Parathyroid adenoma (tissue), 2 donors: ENCODE measurements around the gene CFAP97D1.

Experiments used
- H2AFZ ChIP-seq: fragments of 300-600 bp; sonication (generic); one replicate; pipeline ENCODE4 v1.7.0; 2017; ENCODE audit warnings: antibody characterized with exemption, mild to moderate bottlenecking
- H3K27ac ChIP-seq: fragments of 300-600 bp; sonication (generic); one replicate; pipeline ENCODE4 v1.7.0; 2017
- H3K27me3 ChIP-seq: fragments of 300-600 bp; sonication (generic); one replicate; pipeline ENCODE4 v1.7.0; 2017; ENCODE audit warnings: low read length; ENCODE audit not compliant: control insufficient read depth, insufficient read depth
- H3K36me3 ChIP-seq: fragments of 300-600 bp; sonication (generic); one replicate; pipeline ENCODE4 v1.7.0; 2017; ENCODE audit warnings: low read length; ENCODE audit not compliant: control insufficient read depth, insufficient read depth
- H3K4me1 ChIP-seq: fragments of 300-600 bp; sonication (generic); one replicate; pipeline ENCODE4 v1.7.0; 2017; ENCODE audit warnings: control low read depth
- H3K4me2 ChIP-seq: fragments of 300-600 bp; sonication (generic); one replicate; pipeline ENCODE4 v1.7.0; 2017; ENCODE audit warnings: low read length
- H3K4me3 ChIP-seq: fragments of 300-600 bp; sonication (generic); one replicate; pipeline ENCODE4 v1.7.0; 2017; ENCODE audit warnings: low read depth, low read length
- H3K79me2 ChIP-seq: fragments of 300-600 bp; sonication (generic); one replicate; pipeline ENCODE4 v1.7.0; 2017; ENCODE audit warnings: control low read depth
- H3K9ac ChIP-seq: fragments of 300-600 bp; sonication (generic); one replicate; pipeline ENCODE4 v1.7.0; 2017; ENCODE audit warnings: mild to moderate bottlenecking
- H3K9me3 ChIP-seq: fragments of 300-600 bp; sonication (generic); one replicate; pipeline ENCODE4 v1.7.0; 2017; ENCODE audit warnings: low read length; ENCODE audit not compliant: control insufficient read depth
- TF ChIP-seq, protein P1 (sequence below): fragments of 300-600 bp; sonication (generic); IDR thresholded peaks from one replicate; pipeline ENCODE4 v1.7.0; 2017; ENCODE audit warnings: antibody characterized with exemption, mild to moderate bottlenecking
- donor health status: primary hyperparathyroidism.

Gene CFAP97D1

GRCh38 chr17:43737722-43738121, 42.5 kb upstream of the CFAP97D1 start:
- TF ChIP-seq, protein P1, sequence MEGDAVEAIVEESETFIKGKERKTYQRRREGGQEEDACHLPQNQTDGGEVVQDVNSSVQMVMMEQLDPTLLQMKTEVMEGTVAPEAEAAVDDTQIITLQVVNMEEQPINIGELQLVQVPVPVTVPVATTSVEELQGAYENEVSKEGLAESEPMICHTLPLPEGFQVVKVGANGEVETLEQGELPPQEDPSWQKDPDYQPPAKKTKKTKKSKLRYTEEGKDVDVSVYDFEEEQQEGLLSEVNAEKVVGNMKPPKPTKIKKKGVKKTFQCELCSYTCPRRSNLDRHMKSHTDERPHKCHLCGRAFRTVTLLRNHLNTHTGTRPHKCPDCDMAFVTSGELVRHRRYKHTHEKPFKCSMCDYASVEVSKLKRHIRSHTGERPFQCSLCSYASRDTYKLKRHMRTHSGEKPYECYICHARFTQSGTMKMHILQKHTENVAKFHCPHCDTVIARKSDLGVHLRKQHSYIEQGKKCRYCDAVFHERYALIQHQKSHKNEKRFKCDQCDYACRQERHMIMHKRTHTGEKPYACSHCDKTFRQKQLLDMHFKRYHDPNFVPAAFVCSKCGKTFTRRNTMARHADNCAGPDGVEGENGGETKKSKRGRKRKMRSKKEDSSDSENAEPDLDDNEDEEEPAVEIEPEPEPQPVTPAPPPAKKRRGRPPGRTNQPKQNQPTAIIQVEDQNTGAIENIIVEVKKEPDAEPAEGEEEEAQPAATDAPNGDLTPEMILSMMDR = no peak
- no peaks in the 10 kb centered on the region for H3K9me3 ChIP-seq
- H3K27me3 ChIP-seq = no peaks in the 10 kb centered on the region
- H3K4me2 ChIP-seq = no peak overlapping the region
- no peak overlapping the region for H3K4me3 ChIP-seq
- H3K36me3 ChIP-seq = no peaks in the 10 kb centered on the region
- H3K27ac ChIP-seq = no peak overlapping the region
- H3K9ac ChIP-seq = no peak overlapping the region
- H3K79me2 ChIP-seq = no peaks in the 10 kb centered on the region
- no peaks in the 10 kb centered on the region for H3K4me1 ChIP-seq
- no peak overlapping the region for H2AFZ ChIP-seq

GRCh38 chr17:43740541-43740940, 39.7 kb upstream of the CFAP97D1 start:
- no peak overlapping the region for H3K27ac ChIP-seq
- no peak overlapping the region for H3K4me3 ChIP-seq
- TF ChIP-seq, protein P1 = no peak
- H3K4me1 ChIP-seq = no peaks in the 10 kb centered on the region
- H3K9me3 ChIP-seq = no peaks in the 10 kb centered on the region
- no peaks in the 10 kb centered on the region for H3K27me3 ChIP-seq
- H3K9ac ChIP-seq = no peak overlapping the region
- no peak overlapping the region for H2AFZ ChIP-seq
- H3K79me2 ChIP-seq = no peaks in the 10 kb centered on the region
- no peak overlapping the region for H3K4me2 ChIP-seq
- no peaks in the 10 kb centered on the region for H3K36me3 ChIP-seq

DNA sequence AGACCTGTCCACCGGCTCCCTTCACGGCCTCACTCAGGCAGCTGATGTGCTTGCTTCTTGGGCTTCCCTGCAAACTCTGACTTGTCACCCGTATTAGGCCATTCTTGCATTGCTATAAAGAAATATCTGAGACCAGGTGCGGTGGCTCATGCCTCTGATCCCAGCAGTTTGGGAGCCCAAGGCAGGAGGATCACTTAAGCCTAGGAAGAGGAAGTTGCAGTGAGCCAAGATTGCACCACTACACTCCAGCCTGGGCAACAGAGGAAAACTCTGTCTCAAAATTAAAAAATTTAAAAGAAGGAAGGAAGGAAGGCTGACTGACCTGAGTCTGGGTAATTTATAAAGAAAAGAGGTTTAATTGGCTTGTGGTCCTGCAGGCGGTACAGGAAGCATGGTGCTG, 38.6 kb upstream of the CFAP97D1 start:
- Histone ChIP-seq H3K36me3 (no peaks in the 10 kb centered on the region), H3K9ac (no peak overlapping the region), H3K4me1 (no peaks in the 10 kb centered on the region), H3K4me2 (no peak overlapping the region), H3K4me3 (no peak overlapping the region), H3K27ac (no peak overlapping the region), H2AFZ (no peak overlapping the region), H3K27me3 (no peaks in the 10 kb centered on the region), H3K79me2 (no peaks in the 10 kb centered on the region), H3K9me3 (no peaks in the 10 kb centered on the region)
- TF ChIP-seq, protein P1 = no peak

DNA sequence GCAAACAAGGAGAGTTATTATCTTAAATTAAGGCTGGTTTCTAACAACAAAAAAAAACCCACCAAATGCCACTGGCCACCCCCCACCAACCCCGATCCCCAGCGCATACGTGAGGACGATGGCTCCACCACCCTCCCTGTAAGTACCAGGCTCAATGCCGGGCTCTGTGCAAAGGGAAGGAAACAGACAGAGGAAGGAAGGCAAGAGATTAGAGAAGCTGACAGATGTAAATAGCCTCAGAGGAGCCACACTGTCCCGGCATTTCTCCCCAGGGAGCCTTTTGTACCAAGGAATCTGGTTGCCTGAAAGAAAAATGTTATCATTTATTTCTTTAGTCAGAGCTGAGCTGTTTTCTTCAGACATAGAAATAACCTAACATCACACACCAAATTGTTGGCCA, 34.7 kb upstream of the CFAP97D1 start:
- H3K4me1 ChIP-seq = no peaks in the 10 kb centered on the region
- H3K4me3 ChIP-seq = no peak overlapping the region
- no peaks in the 10 kb centered on the region for H3K36me3 ChIP-seq
- H3K27me3 ChIP-seq = no peaks in the 10 kb centered on the region
- H3K79me2 ChIP-seq = no peaks in the 10 kb centered on the region
- no peak overlapping the region for H3K27ac ChIP-seq
- TF ChIP-seq, protein P1 = no peak
- H3K4me2 ChIP-seq = no peak overlapping the region
- H2AFZ ChIP-seq = no peak overlapping the region
- no peak overlapping the region for H3K9ac ChIP-seq
- H3K9me3 ChIP-seq = no peaks in the 10 kb centered on the region

GRCh38 chr17:43750153-43750552, 30.1 kb upstream of the CFAP97D1 start:
- no peaks in the 10 kb centered on the region for H3K36me3 ChIP-seq

More at GRCh38 chr17:43750153-43750552, 30.1 kb upstream of the CFAP97D1 start:
- no peaks in the 10 kb centered on the region for H3K9me3 ChIP-seq
- H3K9ac ChIP-seq = no peak overlapping the region
- H3K4me3 ChIP-seq = no peak overlapping the region
- H2AFZ ChIP-seq = no peak overlapping the region
- H3K27ac ChIP-seq = no peak overlapping the region
- H3K27me3 ChIP-seq = no peaks in the 10 kb centered on the region
- no peaks in the 10 kb centered on the region for H3K79me2 ChIP-seq
- TF ChIP-seq, protein P1 = no peak
- H3K4me2 ChIP-seq = no peak overlapping the region
- no peaks in the 10 kb centered on the region for H3K4me1 ChIP-seq
